Neural progenitor cell (in vitro differentiated cells): ENCODE measurements around the gene BTRC. TPM values are rescaled to one million over a fixed set of nuclear protein-coding genes. Genes with fewer than 3 reads are reported as not detected.
A peak's percentile ranks its signal among the peaks of the same experiment; 100 is the strongest.
"Not testable (repeated sequence)": the region's sequence is repeated elsewhere in the genome, so short reads cannot be mapped to it uniquely, and the experiment has no call there.

ENCODE experiments used
- DNase-seq: peaks from one replicate; pipeline ENCODE4 v3.0.0-alpha.2; 2016; ENCODE audit warnings: low spot score
- H2AFZ ChIP-seq: fragments of 200-600 bp; sonication (generic); replicated peaks from 2 replicates; pipeline ENCODE4 v1.6.1; 2016; ENCODE audit warnings: antibody characterized with exemption
- H3F3A ChIP-seq: fragments of 200-600 bp; sonication (generic); 2 replicates; pipeline ENCODE4 v1.6.1; 2016; ENCODE audit warnings: antibody characterized with exemption, low read depth
- H3K27ac ChIP-seq: fragments of 200-600 bp; sonication (generic); 2 replicates; pipeline ENCODE4 v1.5.1; 2016; ENCODE audit warnings: mild to moderate bottlenecking
- H3K27me3 ChIP-seq: fragments of 200-600 bp; sonication (generic); 2 replicates; pipeline ENCODE4 v1.6.1; 2016; ENCODE audit warnings: mild to moderate bottlenecking, moderate library complexity
- H3K36me3 ChIP-seq: fragments of 200-600 bp; sonication (generic); 2 replicates; pipeline ENCODE4 v1.5.1; 2016
- H3K4me1 ChIP-seq: fragments of 200-600 bp; sonication (generic); 2 replicates; pipeline ENCODE4 v1.6.1; 2016; ENCODE audit warnings: mixed run types
- H3K4me2 ChIP-seq: fragments of 200-600 bp; sonication (generic); 2 replicates; pipeline ENCODE4 v1.6.1; 2016
- H3K4me3 ChIP-seq: fragments of 200-600 bp; sonication (generic); 2 replicates; pipeline ENCODE4 v1.5.1; 2016
- H3K79me2 ChIP-seq: fragments of 200-600 bp; sonication (generic); 2 replicates; pipeline ENCODE4 v1.6.1; 2016; ENCODE audit warnings: low read depth
- H3K9ac ChIP-seq: fragments of 200-600 bp; sonication (generic); 2 replicates; pipeline ENCODE4 v1.6.1; 2016
- H3K9me3 ChIP-seq: fragments of 200-600 bp; sonication (generic); 2 replicates; pipeline ENCODE4 v1.5.1; 2016; ENCODE audit warnings: low read depth
- H4K20me1 ChIP-seq: fragments of 200-600 bp; sonication (generic); 2 replicates; pipeline ENCODE4 v1.6.1; 2016; ENCODE audit warnings: low read depth
- H3K27ac Mint-ChIP-seq: 3 replicates; pipeline ENCODE4 v1.8.0; 2021; ENCODE audit warnings: mixed read lengths
- H3K27me3 Mint-ChIP-seq: 2 replicates; pipeline ENCODE4 v1.8.0; 2022; ENCODE audit warnings: low read depth, mild to moderate bottlenecking, inconsistent platforms, moderate library complexity, mixed read lengths; ENCODE audit not compliant: insufficient read depth
- H3K36me3 Mint-ChIP-seq: 3 replicates; pipeline ENCODE4 v1.8.0; 2021; ENCODE audit warnings: mixed read lengths
- H3K4me1 Mint-ChIP-seq: 3 replicates; pipeline ENCODE4 v1.8.0; 2021; ENCODE audit warnings: mixed read lengths
- H3K4me3 Mint-ChIP-seq: 3 replicates; pipeline ENCODE4 v1.8.0; 2021; ENCODE audit warnings: mild to moderate bottlenecking, moderate library complexity, mixed read lengths
- H3K9me3 Mint-ChIP-seq: 3 replicates; pipeline ENCODE4 v1.8.0; 2020; ENCODE audit warnings: mixed read lengths
- EZH2 ChIP-seq: fragments of 200-600 bp; sonication (generic); IDR thresholded peaks from 2 replicates; pipeline ENCODE4 v1.6.1; 2017; ENCODE audit warnings: antibody characterized with exemption, mild to moderate bottlenecking, moderate library complexity
- EZH2phosphoT487 ChIP-seq: fragments of 200-600 bp; sonication (generic); IDR thresholded peaks from 2 replicates; pipeline ENCODE4 v1.6.1; 2017; ENCODE audit warnings: antibody characterized with exemption
- total RNA-seq: library from RNA; depleted of rRNA; stranded (reverse); fragments of >200 nt; gene quantifications from 2 replicates; pipeline ENCODE4 v1.2.3, GENCODE V29; 2015; ENCODE audit warnings: low replicate concordance
- TF ChIP-seq, protein P1 (sequence below): fragments of 200-600 bp; sonication (generic); IDR thresholded peaks from 2 replicates; pipeline ENCODE4 v1.5.1; 2017; ENCODE audit warnings: antibody characterized with exemption, mild to moderate bottlenecking

BTRC gene
- total RNA-seq, 1 donor from 2014 or later = 25.4 TPM

GRCh38 chr10:101373063-101373462 is 19.1 kb downstream of the BTRC start:
- Histone ChIP-seq H3K36me3 (no peaks in the 10 kb centered on the region), H2AFZ (no peak overlapping the region), H4K20me1 (peaks cover 7% of the 10 kb centered on the region), H3K4me1 (peaks cover 8% of the 10 kb centered on the region), H3K27ac (peak overlapping the region; percentile 51), H3K9me3 (no peaks in the 10 kb centered on the region), H3F3A (peaks cover 14% of the 10 kb centered on the region), H3K4me2 (peak overlapping the region; percentile 31), H3K9ac (no peak overlapping the region), H3K27me3 (no peaks in the 10 kb centered on the region), H3K79me2 (peaks cover 29% of the 10 kb centered on the region), H3K4me3 (no peak overlapping the region)
- Mint-ChIP-seq H3K9me3 (no peaks in the 10 kb centered on the region), H3K4me1 (peaks cover 10% of the 10 kb centered on the region), H3K27ac (no peak overlapping the region), H3K4me3 (no peak overlapping the region), H3K36me3 (peaks cover 25% of the 10 kb centered on the region), H3K27me3 (no peaks in the 10 kb centered on the region)
- TF ChIP-seq, protein P1, sequence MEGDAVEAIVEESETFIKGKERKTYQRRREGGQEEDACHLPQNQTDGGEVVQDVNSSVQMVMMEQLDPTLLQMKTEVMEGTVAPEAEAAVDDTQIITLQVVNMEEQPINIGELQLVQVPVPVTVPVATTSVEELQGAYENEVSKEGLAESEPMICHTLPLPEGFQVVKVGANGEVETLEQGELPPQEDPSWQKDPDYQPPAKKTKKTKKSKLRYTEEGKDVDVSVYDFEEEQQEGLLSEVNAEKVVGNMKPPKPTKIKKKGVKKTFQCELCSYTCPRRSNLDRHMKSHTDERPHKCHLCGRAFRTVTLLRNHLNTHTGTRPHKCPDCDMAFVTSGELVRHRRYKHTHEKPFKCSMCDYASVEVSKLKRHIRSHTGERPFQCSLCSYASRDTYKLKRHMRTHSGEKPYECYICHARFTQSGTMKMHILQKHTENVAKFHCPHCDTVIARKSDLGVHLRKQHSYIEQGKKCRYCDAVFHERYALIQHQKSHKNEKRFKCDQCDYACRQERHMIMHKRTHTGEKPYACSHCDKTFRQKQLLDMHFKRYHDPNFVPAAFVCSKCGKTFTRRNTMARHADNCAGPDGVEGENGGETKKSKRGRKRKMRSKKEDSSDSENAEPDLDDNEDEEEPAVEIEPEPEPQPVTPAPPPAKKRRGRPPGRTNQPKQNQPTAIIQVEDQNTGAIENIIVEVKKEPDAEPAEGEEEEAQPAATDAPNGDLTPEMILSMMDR = no peak
- TF ChIP-seq EZH2phosphoT487 (no peak), EZH2 (no peak)
- peak; percentile 23 for DNase-seq

GRCh38 chr10:101373993-101374392 is 20.0 kb downstream of the BTRC start:
- H3K4me2 ChIP-seq, H3K9ac ChIP-seq, H3K27ac ChIP-seq, H3K36me3 ChIP-seq, H3K27me3 Mint-ChIP-seq, H3K4me3 ChIP-seq, H3K27ac Mint-ChIP-seq, H3K9me3 Mint-ChIP-seq, H2AFZ ChIP-seq, H3K4me1 ChIP-seq, H3K9me3 ChIP-seq, DNase-seq, H3K27me3 ChIP-seq, H3K4me1 Mint-ChIP-seq, H3K4me3 Mint-ChIP-seq: not testable (repeated sequence)
- peaks cover 11% of the 10 kb centered on the region for H4K20me1 ChIP-seq
- peaks cover 24% of the 10 kb centered on the region for H3K36me3 Mint-ChIP-seq
- peaks cover 13% of the 10 kb centered on the region for H3F3A ChIP-seq
- peaks cover 30% of the 10 kb centered on the region for H3K79me2 ChIP-seq

DNA sequence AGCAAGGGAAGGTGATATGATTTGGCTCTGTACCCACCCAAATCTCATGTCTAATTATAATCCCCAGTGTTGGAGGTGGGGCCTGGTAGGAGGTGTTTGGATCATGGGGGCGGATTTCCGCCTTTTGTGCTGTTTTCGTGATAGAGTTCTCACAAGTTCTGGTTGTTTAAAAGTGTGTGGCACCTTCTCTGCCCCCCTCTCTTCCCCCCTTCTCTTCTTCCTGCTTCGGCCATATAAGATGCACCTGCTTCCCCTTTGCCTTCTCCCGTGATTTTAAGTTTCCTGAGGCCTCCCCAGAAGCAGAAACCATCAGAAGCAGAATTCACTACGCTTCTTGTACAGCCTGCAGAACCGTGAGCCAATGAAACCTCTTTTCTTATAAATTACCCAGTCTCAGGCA is 21.1 kb downstream of the BTRC start:
- Mint-ChIP-seq H3K27ac (no peak overlapping the region), H3K27me3 (no peaks in the 10 kb centered on the region), H3K36me3 (peaks cover 14% of the 10 kb centered on the region), H3K9me3 (no peaks in the 10 kb centered on the region), H3K4me1 (peaks cover 10% of the 10 kb centered on the region), H3K4me3 (no peak overlapping the region)
- peaks cover 8% of the 10 kb centered on the region for H3K4me1 ChIP-seq
- H3K4me2 ChIP-seq = no peak overlapping the region
- no peak overlapping the region for H3K9ac ChIP-seq
- TF ChIP-seq EZH2phosphoT487 = no peak
- no peak for TF ChIP-seq EZH2
- TF ChIP-seq, protein P1 = no peak
- no peak overlapping the region for H3K4me3 ChIP-seq
- DNase-seq = no peak
- no peaks in the 10 kb centered on the region for H3K9me3 ChIP-seq
- H3K27ac ChIP-seq = no peak overlapping the region
- no peaks in the 10 kb centered on the region for H3K36me3 ChIP-seq
- no peak overlapping the region for H2AFZ ChIP-seq
- peaks cover 13% of the 10 kb centered on the region for H3F3A ChIP-seq
- peaks cover 31% of the 10 kb centered on the region for H3K79me2 ChIP-seq
- H3K27me3 ChIP-seq = no peaks in the 10 kb centered on the region
- H4K20me1 ChIP-seq = peaks cover 11% of the 10 kb centered on the region

DNA sequence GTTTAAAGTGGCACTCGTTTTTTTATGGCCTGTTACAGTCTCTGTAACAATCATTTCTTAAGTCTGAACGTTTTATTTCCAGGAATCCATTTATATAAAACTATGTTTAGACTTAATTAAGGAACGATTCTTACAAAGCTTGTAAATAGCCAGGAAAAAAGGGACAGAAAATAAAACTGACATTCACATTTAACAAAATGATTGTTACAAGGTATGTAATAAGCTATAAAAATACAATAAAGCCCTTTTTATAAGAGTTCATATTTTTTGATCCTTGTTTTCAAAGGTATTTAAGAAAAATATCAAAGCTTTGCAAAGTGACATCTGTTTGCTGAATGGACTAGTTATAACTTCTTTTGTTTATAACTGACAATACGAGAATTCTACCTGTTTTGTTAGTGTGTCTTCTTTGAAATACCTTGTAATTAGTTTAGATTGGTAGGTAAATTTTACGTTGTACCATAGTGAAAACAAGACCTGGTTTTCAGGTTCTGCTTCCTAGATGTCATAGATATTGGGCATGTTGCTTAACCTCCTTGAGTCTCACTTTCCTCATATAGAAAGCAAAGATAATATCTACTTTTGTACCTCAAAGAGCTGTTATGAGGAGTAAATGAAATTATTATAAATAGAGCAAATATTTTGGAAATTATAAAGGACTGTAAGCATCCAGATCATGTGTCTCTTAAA is 25.8 kb downstream of the BTRC start:
- peaks cover 1% of the 10 kb centered on the region for H3K4me1 Mint-ChIP-seq
- Histone ChIP-seq H3K79me2 (peaks cover 39% of the 10 kb centered on the region), H3K9ac (no peak overlapping the region), H3K27ac (no peak overlapping the region), H3K36me3 (no peaks in the 10 kb centered on the region), H4K20me1 (peaks cover 14% of the 10 kb centered on the region), H2AFZ (no peak overlapping the region), H3F3A (no peaks in the 10 kb centered on the region), H3K4me2 (no peak overlapping the region), H3K27me3 (no peaks in the 10 kb centered on the region), H3K4me1 (no peaks in the 10 kb centered on the region), H3K4me3 (no peak overlapping the region), H3K9me3 (no peaks in the 10 kb centered on the region)
- H3K4me3 Mint-ChIP-seq = no peak overlapping the region
- no peaks in the 10 kb centered on the region for H3K27me3 Mint-ChIP-seq
- TF ChIP-seq, protein P1 = no peak
- TF ChIP-seq EZH2 = no peak
- no peak for TF ChIP-seq EZH2phosphoT487
- H3K36me3 Mint-ChIP-seq = peaks cover 5% of the 10 kb centered on the region
- H3K27ac Mint-ChIP-seq = no peak overlapping the region
- no peak for DNase-seq
- no peaks in the 10 kb centered on the region for H3K9me3 Mint-ChIP-seq
